Type B pancreatic cell (in vitro differentiated cells): ENCODE data around the gene MSTO1. TPM values are rescaled to one million over a fixed set of nuclear protein-coding genes. Genes with fewer than 3 reads are reported as not detected.
"Not testable (repeated sequence)": the region's sequence is repeated elsewhere in the genome, so short reads cannot be mapped to it uniquely, and the experiment has no call there.

Source experiments
- DNase-seq: peaks from one replicate; pipeline ENCODE4 v3.0.0; 2021; ENCODE audit warnings: mixed read lengths; ENCODE audit not compliant: unreplicated experiment; ENCODE audit errors: extremely low spot score
- H3K27ac Mint-ChIP-seq: 2 replicates; pipeline ENCODE4 v1.8.0; 2021; ENCODE audit warnings: mild to moderate bottlenecking, mixed read lengths
- H3K27me3 Mint-ChIP-seq: 2 replicates; pipeline ENCODE4 v1.8.0; 2021; ENCODE audit warnings: mixed read lengths
- H3K36me3 Mint-ChIP-seq: 2 replicates; pipeline ENCODE4 v1.8.0; 2021; ENCODE audit warnings: mixed read lengths
- H3K4me1 Mint-ChIP-seq: one replicate; pipeline ENCODE4 v1.8.0; 2021; ENCODE audit warnings: mixed read lengths; ENCODE audit not compliant: unreplicated experiment
- H3K4me3 Mint-ChIP-seq: 2 replicates; pipeline ENCODE4 v1.8.0; 2021; ENCODE audit warnings: mild to moderate bottlenecking, mixed read lengths
- H3K9me3 Mint-ChIP-seq: 2 replicates; pipeline ENCODE4 v1.8.0; 2021; ENCODE audit warnings: mixed read lengths
- total RNA-seq: library from RNA; stranded (reverse); gene quantifications from 2 replicates; pipeline ENCODE4 v1.2.1, GENCODE V29; 2021; ENCODE audit warnings: low replicate concordance
- TF ChIP-seq, protein P1 (sequence below): fragments of 200-600 bp; sonication (generic); conservative IDR thresholded peaks from 2 replicates; pipeline ENCODE4 v1.5.0; 2021; ENCODE audit warnings: antibody characterized with exemption, mild to moderate bottlenecking

The MSTO1 gene
- total RNA-seq, 1 donor from 2014 or later: 75.7 TPM

DNA sequence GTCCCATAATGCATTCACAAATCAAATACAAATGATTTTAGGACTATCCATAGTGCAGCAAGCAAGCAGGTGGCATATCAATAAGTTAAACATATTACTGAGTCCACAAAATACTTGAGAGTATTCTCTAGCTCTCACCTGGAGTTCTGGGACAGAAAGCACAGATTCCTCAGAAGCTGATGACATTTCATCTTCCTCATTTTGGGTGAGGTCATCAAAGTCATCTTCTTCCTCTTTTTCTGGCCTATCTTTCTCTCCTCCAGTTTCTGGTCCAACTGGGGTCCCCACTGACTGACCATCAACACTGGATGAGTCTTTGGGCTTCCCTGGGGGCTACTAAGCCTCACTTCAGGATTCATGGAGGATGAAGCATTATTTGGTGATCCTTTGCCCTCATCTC, 39.7 kb downstream of the MSTO1 start:
- Mint-ChIP-seq H3K4me3 (no peak overlapping the region), H3K9me3 (no peaks in the 10 kb centered on the region), H3K27ac (no peak overlapping the region), H3K27me3 (no peaks in the 10 kb centered on the region), H3K36me3 (no peaks in the 10 kb centered on the region), H3K4me1 (peaks cover 4% of the 10 kb centered on the region)
- TF ChIP-seq, protein P1, sequence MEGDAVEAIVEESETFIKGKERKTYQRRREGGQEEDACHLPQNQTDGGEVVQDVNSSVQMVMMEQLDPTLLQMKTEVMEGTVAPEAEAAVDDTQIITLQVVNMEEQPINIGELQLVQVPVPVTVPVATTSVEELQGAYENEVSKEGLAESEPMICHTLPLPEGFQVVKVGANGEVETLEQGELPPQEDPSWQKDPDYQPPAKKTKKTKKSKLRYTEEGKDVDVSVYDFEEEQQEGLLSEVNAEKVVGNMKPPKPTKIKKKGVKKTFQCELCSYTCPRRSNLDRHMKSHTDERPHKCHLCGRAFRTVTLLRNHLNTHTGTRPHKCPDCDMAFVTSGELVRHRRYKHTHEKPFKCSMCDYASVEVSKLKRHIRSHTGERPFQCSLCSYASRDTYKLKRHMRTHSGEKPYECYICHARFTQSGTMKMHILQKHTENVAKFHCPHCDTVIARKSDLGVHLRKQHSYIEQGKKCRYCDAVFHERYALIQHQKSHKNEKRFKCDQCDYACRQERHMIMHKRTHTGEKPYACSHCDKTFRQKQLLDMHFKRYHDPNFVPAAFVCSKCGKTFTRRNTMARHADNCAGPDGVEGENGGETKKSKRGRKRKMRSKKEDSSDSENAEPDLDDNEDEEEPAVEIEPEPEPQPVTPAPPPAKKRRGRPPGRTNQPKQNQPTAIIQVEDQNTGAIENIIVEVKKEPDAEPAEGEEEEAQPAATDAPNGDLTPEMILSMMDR: no peak
- no peak for DNase-seq

DNA sequence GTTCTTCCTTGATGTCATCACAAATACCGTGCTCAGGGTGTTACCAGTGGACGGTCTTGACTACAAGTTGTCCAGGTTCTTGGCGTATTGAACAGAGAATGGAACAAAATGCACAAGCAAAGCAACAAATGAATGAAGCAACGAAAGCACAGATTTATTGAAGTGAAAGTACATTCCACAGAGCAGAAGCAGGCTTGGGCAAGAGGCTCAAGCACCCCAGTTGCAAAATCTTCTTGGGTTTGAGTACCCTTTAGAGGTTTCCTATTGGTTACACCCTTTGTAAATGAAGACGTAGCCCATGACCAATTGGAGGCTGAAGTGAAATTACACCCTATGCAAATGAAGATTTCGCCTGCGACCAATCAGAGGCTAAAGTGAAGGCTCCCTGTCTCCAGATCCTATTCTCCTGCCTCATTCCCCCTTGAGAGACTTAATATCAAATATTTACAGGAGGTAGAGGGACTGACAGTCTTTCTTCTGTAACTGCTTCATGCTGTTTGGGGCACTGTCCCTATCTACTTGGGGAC, 40.3 kb downstream of the MSTO1 start:
- no peak overlapping the region for H3K4me3 Mint-ChIP-seq
- no peak overlapping the region for H3K27ac Mint-ChIP-seq
- TF ChIP-seq, protein P1: no peak
- H3K4me1 Mint-ChIP-seq: peaks cover 4% of the 10 kb centered on the region
- no peak for DNase-seq
- H3K27me3 Mint-ChIP-seq: no peaks in the 10 kb centered on the region
- H3K36me3 Mint-ChIP-seq: no peaks in the 10 kb centered on the region
- no peaks in the 10 kb centered on the region for H3K9me3 Mint-ChIP-seq

DNA sequence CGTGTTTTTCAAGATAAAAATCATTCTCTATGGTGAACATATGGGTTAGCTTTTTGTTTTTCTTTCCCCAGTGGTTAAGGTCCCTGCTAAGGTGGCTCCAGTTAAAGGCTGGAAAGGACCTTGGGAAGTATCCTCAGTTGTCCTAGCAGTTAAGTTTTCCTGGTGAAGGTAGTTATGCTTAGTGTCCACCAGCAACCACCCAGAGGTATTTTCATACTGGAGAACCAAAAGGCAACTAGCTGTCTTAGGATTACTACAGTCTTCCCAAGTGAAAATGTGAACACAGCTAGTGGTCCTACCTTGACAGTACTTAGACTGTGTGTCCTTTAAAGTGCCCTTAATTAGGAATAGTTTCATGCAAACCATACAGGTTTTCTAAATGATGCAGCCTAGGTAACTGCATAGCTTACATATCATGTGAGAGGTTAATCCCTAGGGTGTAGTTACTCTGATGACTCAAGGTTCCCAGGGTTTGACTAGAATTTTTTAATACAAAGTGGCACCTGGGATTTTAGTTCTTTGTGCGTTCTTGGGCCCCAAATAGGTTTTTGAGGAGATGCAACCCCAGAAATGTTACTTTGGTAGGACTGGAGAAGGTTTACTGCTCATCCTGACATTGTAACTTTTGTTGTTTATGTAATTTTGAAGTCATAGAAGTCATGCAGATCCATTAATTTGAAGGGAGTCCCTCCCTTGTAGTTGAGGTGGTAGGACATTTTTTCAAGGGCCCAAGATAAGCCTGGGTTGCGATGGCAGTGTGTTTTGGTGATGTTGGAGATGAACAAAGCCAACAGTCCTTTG, 42.0 kb downstream of the MSTO1 start:
- Mint-ChIP-seq H3K4me3 (no peak overlapping the region), H3K9me3 (no peaks in the 10 kb centered on the region), H3K4me1 (peaks cover 4% of the 10 kb centered on the region), H3K27ac (peak overlapping the region; percentile 48), H3K36me3 (no peaks in the 10 kb centered on the region), H3K27me3 (no peaks in the 10 kb centered on the region)
- DNase-seq: no peak
- TF ChIP-seq, protein P1: no peak

DNA sequence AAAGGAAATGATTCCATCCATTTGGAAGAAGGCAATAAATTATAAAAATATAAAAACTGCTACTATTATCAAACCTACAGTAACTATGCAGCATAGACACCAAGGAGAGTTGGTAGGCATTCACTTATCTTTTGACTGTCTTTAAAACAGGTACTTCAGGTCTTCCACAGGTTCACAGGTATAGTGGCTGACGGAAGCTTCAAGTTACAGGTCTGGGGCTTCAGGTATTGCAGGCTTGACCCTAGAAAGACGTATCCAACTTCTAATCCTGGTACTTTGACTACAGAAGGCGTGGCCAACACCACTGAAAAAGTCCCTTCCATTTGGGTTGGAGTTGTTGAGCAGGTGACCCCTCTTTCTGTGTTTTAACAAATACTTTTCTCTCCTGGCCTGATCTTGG, 42.9 kb downstream of the MSTO1 start:
- Mint-ChIP-seq H3K9me3 (no peaks in the 10 kb centered on the region), H3K36me3 (no peaks in the 10 kb centered on the region)

DNA sequence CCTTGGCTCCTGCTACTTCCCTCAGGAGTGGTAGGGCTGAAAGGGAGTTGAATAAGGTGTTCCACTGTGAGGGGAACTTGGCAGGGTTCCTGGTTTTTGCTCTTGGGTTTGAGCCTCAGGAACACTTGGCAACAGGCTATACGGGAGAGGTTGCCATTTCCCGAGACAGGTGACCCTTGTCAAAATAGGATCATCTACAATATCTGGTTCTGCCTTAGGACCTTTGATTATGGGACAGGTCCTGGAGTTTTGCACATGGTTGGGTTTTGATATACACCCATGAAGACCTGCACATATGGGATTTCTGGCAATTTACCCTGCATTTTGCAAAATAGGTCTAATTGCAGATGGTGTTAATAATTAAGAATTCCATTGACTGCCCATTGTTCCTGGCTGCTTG, 47.4 kb downstream of the MSTO1 start:
- H3K27me3 Mint-ChIP-seq: no peaks in the 10 kb centered on the region
- H3K36me3 Mint-ChIP-seq: peaks cover 30% of the 10 kb centered on the region
- no peaks in the 10 kb centered on the region for H3K4me1 Mint-ChIP-seq
- H3K9me3 Mint-ChIP-seq: no peaks in the 10 kb centered on the region
- DNase-seq: no peak
- no peak overlapping the region for H3K27ac Mint-ChIP-seq
- H3K4me3 Mint-ChIP-seq: no peak overlapping the region
- TF ChIP-seq, protein P1: no peak

More for the DNA sequence above, 42.9 kb downstream of the MSTO1 start:
- Mint-ChIP-seq H3K27ac (peak overlapping the region; percentile 51), H3K4me1 (peaks cover 4% of the 10 kb centered on the region), H3K4me3 (no peak overlapping the region), H3K27me3 (no peaks in the 10 kb centered on the region)
- TF ChIP-seq, protein P1: no peak
- DNase-seq: no peak

DNA sequence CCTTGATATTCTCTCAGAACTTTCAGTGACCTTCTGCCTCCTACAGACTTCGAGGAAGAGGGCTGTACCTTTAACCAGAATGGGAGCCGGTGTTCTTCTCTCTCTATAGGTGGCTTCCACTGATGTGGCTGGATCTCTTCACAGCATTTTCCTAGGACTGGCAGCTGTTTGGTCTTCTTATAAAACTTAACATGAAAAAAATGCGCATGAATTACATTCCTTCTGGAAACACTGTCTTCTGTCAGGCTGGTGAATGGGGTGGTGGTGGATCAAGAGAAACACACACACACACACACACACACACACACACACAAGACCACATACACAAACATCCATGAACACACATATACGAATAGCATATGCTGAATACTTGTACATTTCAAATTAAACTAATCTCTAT, 51.2 kb downstream of the MSTO1 start:
- not testable (repeated sequence) for H3K4me1 Mint-ChIP-seq, H3K27me3 Mint-ChIP-seq, DNase-seq, H3K27ac Mint-ChIP-seq, H3K4me3 Mint-ChIP-seq, H3K9me3 Mint-ChIP-seq
- peaks cover 41% of the 10 kb centered on the region for H3K36me3 Mint-ChIP-seq
